HepG2 (cell line): Measurements from ENCODE around the gene NPC2. TPM values are rescaled to one million over a fixed set of nuclear protein-coding genes. Genes with fewer than 3 reads are reported as not detected.
A peak's percentile ranks its signal among the peaks of the same experiment; 100 is the strongest.

Experiments
- ASH2L ChIP-seq: fragments of 300-600, 200-600 bp; sonication (generic); IDR thresholded peaks from 2 replicates; pipeline ENCODE4 v1.7.0; 2017; ENCODE audit warnings: low read depth, mild to moderate bottlenecking, moderate library complexity, mixed read lengths, low read length; ENCODE audit not compliant: insufficient read length
- CHD2 ChIP-seq: IDR thresholded peaks from 2 replicates; pipeline ENCODE4 v1.6.1; 2011; ENCODE audit warnings: low read depth, low read length, improper control_type of control experiment
- FOXK1 ChIP-seq: sonication (generic); formaldehyde crosslinking; IDR thresholded peaks from 2 replicates; pipeline ENCODE4 v1.4.0; 2020; ENCODE audit warnings: low read depth, missing genetic modification reagents, borderline replicate concordance
- MTA3 ChIP-seq: sonication (generic); formaldehyde crosslinking; IDR thresholded peaks from 2 replicates; pipeline ENCODE4 v1.4.0; 2020; ENCODE audit warnings: missing genetic modification reagents
- MXD1 ChIP-seq: sonication (generic); formaldehyde crosslinking; IDR thresholded peaks from 2 replicates; pipeline ENCODE4 v1.4.0; 2020; ENCODE audit warnings: mild to moderate bottlenecking, missing genetic modification reagents
- MYC ChIP-seq: sonication (generic); formaldehyde crosslinking; IDR thresholded peaks from 2 replicates; pipeline ENCODE4 v1.9.0; 2021; ENCODE audit warnings: missing genetic modification reagents, borderline replicate concordance
- PAF1 ChIP-seq: IDR thresholded peaks from 2 replicates; pipeline ENCODE4 v1.6.1; 2016; ENCODE audit warnings: missing genetic modification reagents, missing compliant biosample characterization
- RXRB ChIP-seq: IDR thresholded peaks from 2 replicates; pipeline ENCODE4 v1.6.1; 2016; ENCODE audit warnings: borderline replicate concordance, missing genetic modification reagents, missing compliant biosample characterization
- SETDB1 ChIP-seq: sonication (generic); formaldehyde crosslinking; IDR thresholded peaks from 2 replicates; pipeline ENCODE4 v1.5.1; 2020; ENCODE audit warnings: missing genetic modification reagents, mild to moderate bottlenecking, borderline replicate concordance
- SIN3A ChIP-seq: IDR thresholded peaks from 2 replicates; pipeline ENCODE4 v1.6.1; 2011; ENCODE audit warnings: low read depth, mild to moderate bottlenecking, control low read depth, low read length, borderline replicate concordance
- SNRNP70 ChIP-seq: fragments of 200-400 bp; formaldehyde crosslinking; IDR thresholded peaks from 2 replicates; pipeline ENCODE4 v1.6.1; 2017; ENCODE audit warnings: mild to moderate bottlenecking, low read depth, low read length, moderate library complexity
- SOX5 ChIP-seq: IDR thresholded peaks from 2 replicates; pipeline ENCODE4 v1.6.1; 2016; ENCODE audit warnings: borderline replicate concordance
- THAP7 ChIP-seq: sonication (generic); formaldehyde crosslinking; IDR thresholded peaks from 2 replicates; pipeline ENCODE4 v1.8.1; 2023; ENCODE audit warnings: mild to moderate bottlenecking, missing genetic modification reagents
- TSC22D2 ChIP-seq: sonication (generic); formaldehyde crosslinking; IDR thresholded peaks from 2 replicates; pipeline ENCODE4 v1.5.1; 2020; ENCODE audit warnings: missing genetic modification reagents, mild to moderate bottlenecking, borderline replicate concordance
- ZBTB42 ChIP-seq: sonication (generic); formaldehyde crosslinking; IDR thresholded peaks from 2 replicates; pipeline ENCODE4 v1.5.0; 2020; ENCODE audit warnings: mild to moderate bottlenecking, missing genetic modification reagents
- ZIK1 ChIP-seq: sonication (generic); formaldehyde crosslinking; IDR thresholded peaks from 2 replicates; pipeline ENCODE4 v1.5.0; 2020; ENCODE audit warnings: mild to moderate bottlenecking, low read depth, missing genetic modification reagents, borderline replicate concordance
- ZNF430 ChIP-seq: sonication (generic); formaldehyde crosslinking; IDR thresholded peaks from 2 replicates; pipeline ENCODE4 v1.9.0; 2021; ENCODE audit warnings: mild to moderate bottlenecking, missing genetic modification reagents
- polyA plus RNA-seq, 8 experiments: library from polyadenylated mRNA; depleted of rRNA in 3 of 8; stranded (reverse) in 7 of 8; unstranded in 1 of 8; fragments of >200 nt; fragmentation: Illumina TruSeq in 4 of 8; extraction: Trizol in 4 of 8; gene quantifications; 2 replicates each; pipeline versions ENCODE4 v1.2.1 to v1.2.3, GENCODE V29; 2011 to 2016; ENCODE audit warnings: low read depth in 4 of 8, missing spikeins in 1 of 8, mixed read lengths in 1 of 8; ENCODE audit not compliant: insufficient read depth in 1 of 8
- total RNA-seq, 5 experiments: library from RNA; depleted of rRNA; stranded (reverse); fragments of >200 nt; fragmentation: Illumina TruSeq; extraction: Trizol; gene quantifications; 2 replicates each; pipeline ENCODE4 v1.2.3, GENCODE V29; 2016; ENCODE audit warnings: low read depth in 1 of 5
- TF ChIP-seq, protein P1 (sequence below): sonication (generic); formaldehyde crosslinking; IDR thresholded peaks from 2 replicates; pipeline ENCODE4 v1.8.1; 2023; ENCODE audit warnings: mild to moderate bottlenecking, missing genetic modification reagents
- TF ChIP-seq, protein P2 (sequence below): sonication (generic); formaldehyde crosslinking; IDR thresholded peaks from 2 replicates; pipeline ENCODE4 v1.5.0; 2020; ENCODE audit warnings: missing genetic modification reagents
- TF ChIP-seq, protein P3 (sequence below): sonication (generic); formaldehyde crosslinking; IDR thresholded peaks from 2 replicates; pipeline ENCODE4 v1.4.0; 2020; ENCODE audit warnings: mild to moderate bottlenecking, missing genetic modification reagents
- TF ChIP-seq, protein P4 (sequence below): IDR thresholded peaks from 2 replicates; pipeline ENCODE4 v1.6.1; 2016; ENCODE audit warnings: mild to moderate bottlenecking

Gene NPC2
- total and polyA plus RNA-seq, 2 of the 13 experiments (the other 11 are each of a cell fraction or from before 2014, with no cell fraction given) = 132 to 164 TPM

DNA sequence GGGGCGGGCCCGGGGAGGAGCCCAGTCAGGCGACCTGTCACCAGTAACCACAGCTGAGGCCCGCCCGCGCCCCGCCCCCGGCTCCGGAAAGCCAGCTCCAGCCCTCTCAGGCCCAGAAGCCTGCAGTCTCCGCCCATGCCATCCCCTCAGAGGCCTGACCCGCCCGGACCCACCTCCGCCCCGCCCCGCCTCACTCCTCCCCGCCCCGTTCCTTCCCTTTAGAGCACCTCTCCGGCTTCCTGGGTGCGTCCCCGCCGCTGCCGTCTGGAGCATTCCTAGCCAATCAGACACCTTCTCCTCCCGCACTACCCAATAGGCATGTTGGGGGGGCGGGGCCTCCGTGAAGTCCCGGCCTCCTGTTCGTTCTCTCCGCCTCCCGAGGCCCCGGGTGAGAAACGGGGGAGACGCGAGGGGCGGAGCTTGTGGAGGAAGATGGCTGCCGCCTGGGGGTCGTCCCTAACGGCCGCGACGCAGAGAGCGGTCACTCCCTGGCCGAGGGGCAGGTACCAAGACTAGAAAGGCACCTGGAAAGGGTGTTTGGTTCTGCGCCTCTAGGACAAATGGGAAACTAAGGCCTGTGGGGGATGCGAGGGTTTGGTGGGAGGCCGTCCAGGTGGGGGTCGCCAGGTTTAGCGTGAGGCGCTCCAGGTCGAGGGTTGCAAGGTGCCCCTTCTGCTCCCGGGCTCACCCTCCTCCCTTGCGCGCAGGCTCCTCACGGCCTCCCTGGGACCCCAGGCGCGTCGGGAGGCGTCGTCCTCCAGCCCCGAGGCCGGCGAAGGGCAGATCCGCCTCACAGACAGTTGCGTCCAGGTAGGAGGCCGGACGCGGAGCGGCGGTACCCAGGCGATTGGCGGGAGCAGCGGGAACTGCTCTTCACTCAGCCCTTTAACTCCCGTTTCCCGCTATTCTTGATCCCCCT is 497 bp upstream of the NPC2 start, which contains the start of gene ISCA2 (continued):
- TF ChIP-seq MXD1 (CRISPR knock-in tag) = peak; percentile 76; the same call in 1 of the 2 replicates
- peak; percentile 44 for TF ChIP-seq ASH2L
- TF ChIP-seq RXRB = no peak
- peak; percentile 55; the same call in 1 of the 2 replicates for TF ChIP-seq MYC
- no peak; the same call in 1 of the 2 replicates for TF ChIP-seq THAP7 (CRISPR knock-in tag)
- TF ChIP-seq SNRNP70 = no peak
- TF ChIP-seq FOXK1 (CRISPR knock-in tag) = peak; percentile 37; the same call in 1 of the 2 replicates
- TF ChIP-seq, protein P1, sequence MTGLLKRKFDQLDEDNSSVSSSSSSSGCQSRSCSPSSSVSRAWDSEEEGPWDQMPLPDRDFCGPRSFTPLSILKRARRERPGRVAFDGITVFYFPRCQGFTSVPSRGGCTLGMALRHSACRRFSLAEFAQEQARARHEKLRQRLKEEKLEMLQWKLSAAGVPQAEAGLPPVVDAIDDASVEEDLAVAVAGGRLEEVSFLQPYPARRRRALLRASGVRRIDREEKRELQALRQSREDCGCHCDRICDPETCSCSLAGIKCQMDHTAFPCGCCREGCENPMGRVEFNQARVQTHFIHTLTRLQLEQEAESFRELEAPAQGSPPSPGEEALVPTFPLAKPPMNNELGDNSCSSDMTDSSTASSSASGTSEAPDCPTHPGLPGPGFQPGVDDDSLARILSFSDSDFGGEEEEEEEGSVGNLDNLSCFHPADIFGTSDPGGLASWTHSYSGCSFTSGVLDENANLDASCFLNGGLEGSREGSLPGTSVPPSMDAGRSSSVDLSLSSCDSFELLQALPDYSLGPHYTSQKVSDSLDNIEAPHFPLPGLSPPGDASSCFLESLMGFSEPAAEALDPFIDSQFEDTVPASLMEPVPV (CRISPR knock-in tag) = no peak
- TF ChIP-seq SIN3A = peak; percentile 69; the same call in 1 of the 2 replicates
- TF ChIP-seq, protein P2, sequence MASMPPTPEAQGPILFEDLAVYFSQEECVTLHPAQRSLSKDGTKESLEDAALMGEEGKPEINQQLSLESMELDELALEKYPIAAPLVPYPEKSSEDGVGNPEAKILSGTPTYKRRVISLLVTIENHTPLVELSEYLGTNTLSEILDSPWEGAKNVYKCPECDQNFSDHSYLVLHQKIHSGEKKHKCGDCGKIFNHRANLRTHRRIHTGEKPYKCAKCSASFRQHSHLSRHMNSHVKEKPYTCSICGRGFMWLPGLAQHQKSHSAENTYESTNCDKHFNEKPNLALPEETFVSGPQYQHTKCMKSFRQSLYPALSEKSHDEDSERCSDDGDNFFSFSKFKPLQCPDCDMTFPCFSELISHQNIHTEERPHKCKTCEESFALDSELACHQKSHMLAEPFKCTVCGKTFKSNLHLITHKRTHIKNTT (CRISPR knock-in tag) = no peak
- TF ChIP-seq TSC22D2 (CRISPR knock-in tag) = no peak
- no peak for TF ChIP-seq ZIK1 (CRISPR knock-in tag)
- TF ChIP-seq SOX5 = no peak
- TF ChIP-seq ZBTB42 (CRISPR knock-in tag) = no peak
- no peak for TF ChIP-seq ZNF430 (CRISPR knock-in tag)
- TF ChIP-seq, protein P3, sequence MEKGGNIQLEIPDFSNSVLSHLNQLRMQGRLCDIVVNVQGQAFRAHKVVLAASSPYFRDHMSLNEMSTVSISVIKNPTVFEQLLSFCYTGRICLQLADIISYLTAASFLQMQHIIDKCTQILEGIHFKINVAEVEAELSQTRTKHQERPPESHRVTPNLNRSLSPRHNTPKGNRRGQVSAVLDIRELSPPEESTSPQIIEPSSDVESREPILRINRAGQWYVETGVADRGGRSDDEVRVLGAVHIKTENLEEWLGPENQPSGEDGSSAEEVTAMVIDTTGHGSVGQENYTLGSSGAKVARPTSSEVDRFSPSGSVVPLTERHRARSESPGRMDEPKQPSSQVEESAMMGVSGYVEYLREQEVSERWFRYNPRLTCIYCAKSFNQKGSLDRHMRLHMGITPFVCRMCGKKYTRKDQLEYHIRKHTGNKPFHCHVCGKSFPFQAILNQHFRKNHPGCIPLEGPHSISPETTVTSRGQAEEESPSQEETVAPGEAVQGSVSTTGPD (CRISPR knock-in tag) = no peak
- TF ChIP-seq, protein P4, sequence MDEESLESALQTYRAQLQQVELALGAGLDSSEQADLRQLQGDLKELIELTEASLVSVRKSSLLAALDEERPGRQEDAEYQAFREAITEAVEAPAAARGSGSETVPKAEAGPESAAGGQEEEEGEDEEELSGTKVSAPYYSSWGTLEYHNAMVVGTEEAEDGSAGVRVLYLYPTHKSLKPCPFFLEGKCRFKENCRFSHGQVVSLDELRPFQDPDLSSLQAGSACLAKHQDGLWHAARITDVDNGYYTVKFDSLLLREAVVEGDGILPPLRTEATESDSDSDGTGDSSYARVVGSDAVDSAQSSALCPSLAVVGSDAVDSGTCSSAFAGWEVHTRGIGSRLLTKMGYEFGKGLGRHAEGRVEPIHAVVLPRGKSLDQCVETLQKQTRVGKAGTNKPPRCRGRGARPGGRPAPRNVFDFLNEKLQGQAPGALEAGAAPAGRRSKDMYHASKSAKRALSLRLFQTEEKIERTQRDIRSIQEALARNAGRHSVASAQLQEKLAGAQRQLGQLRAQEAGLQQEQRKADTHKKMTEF (CRISPR knock-in tag) = no peak; the same call in 1 of the 2 replicates
- TF ChIP-seq SETDB1 (CRISPR knock-in tag) = no peak
- no peak for TF ChIP-seq MTA3 (CRISPR knock-in tag)
- no peak for TF ChIP-seq PAF1 (CRISPR knock-in tag)
- no peak for TF ChIP-seq CHD2
